Astrocyte (in vitro differentiated cells and primary cell): ENCODE measurements around the gene KLK12.

Experiments
- CTCF ChIP-seq: IDR thresholded peaks from 2 replicates; pipeline ENCODE4 v1.5.1; 2011; ENCODE audit warnings: low read depth, mild to moderate bottlenecking, inconsistent platforms, low read length, moderate library complexity; ENCODE audit not compliant: insufficient read depth
- EZH2 ChIP-seq: IDR thresholded peaks from 2 replicates; pipeline ENCODE4 v1.6.1; 2012; ENCODE audit warnings: mild to moderate bottlenecking, low read length, inconsistent platforms; ENCODE audit not compliant: insufficient read depth

GRCh38 chr19:51027126-51027806, 7.5 kb downstream of the KLK12 start:
- TF ChIP-seq CTCF (no peak), EZH2 (no peak)
